GM15510 (cell line): Measurements from ENCODE around the gene DHRS3.

ENCODE experiments used
- POLR2A ChIP-seq: IDR thresholded peaks from 3 replicates; pipeline ENCODE4 v1.6.1; 2011; ENCODE audit warnings: borderline replicate concordance; ENCODE audit not compliant: insufficient read length; ENCODE audit errors: extremely low read depth

The DHRS3 gene

GRCh38 chr1:12539705-12540579, 78.1 kb downstream of the DHRS3 start:
- TF ChIP-seq POLR2A: no peak

- TF ChIP-seq POLR2A: no peak
Measured at GRCh38 chr1:12539320-12539704, 78.7 kb downstream of the DHRS3 start.

- no peak for TF ChIP-seq POLR2A
Measured at GRCh38 chr1:12537906-12538461, 80.0 kb downstream of the DHRS3 start.

- TF ChIP-seq POLR2A: no peak
Measured at GRCh38 chr1:12537294-12537693, 80.7 kb downstream of the DHRS3 start.

- no peak for TF ChIP-seq POLR2A
Measured at GRCh38 chr1:12536023-12536639, 81.9 kb downstream of the DHRS3 start.

- no peak for TF ChIP-seq POLR2A
Measured at GRCh38 chr1:12532405-12533315, 85.3 kb downstream of the DHRS3 start.

- no peak for TF ChIP-seq POLR2A
Measured at GRCh38 chr1:12531179-12531499, 86.9 kb downstream of the DHRS3 start.

GRCh38 chr1:12530462-12531178, 87.4 kb downstream of the DHRS3 start:
- TF ChIP-seq POLR2A: no peak

- TF ChIP-seq POLR2A: no peak
Measured at GRCh38 chr1:12529640-12530174, 88.3 kb downstream of the DHRS3 start.

- no peak for TF ChIP-seq POLR2A
Measured at GRCh38 chr1:12528021-12528852, 89.8 kb downstream of the DHRS3 start.

GRCh38 chr1:12527564-12527963, 90.4 kb downstream of the DHRS3 start:
- no peak for TF ChIP-seq POLR2A

- no peak for TF ChIP-seq POLR2A
Measured at GRCh38 chr1:12525311-12526181, 92.5 kb downstream of the DHRS3 start.
